Superior temporal gyrus (tissue), 1 donor: ENCODE data around the gene CCDC92.

Source experiments
- DNase-seq: peaks from one replicate; pipeline ENCODE4 v3.0.0-alpha.2; 2016; ENCODE audit errors: extremely low spot score

CCDC92 gene

GRCh38 chr12:123972457-123973401 is at the start of gene CCDC92, which contains the start of gene ZNF664:
CCDC92 (minus strand) TSS chr12:123972831; CDS start chr12:123944305, 28,526 bp downstream.
ZNF664 (plus strand) TSS chr12:123973215; CDS start chr12:124012145, 38,930 bp downstream.
- DNase-seq: peak; percentile 75

GRCh38 chr12:124022161-124022560 is 49.5 kb upstream of the CCDC92 start:
- DNase-seq: no peak

GRCh38 chr12:124021007-124021406 is 48.4 kb upstream of the CCDC92 start:
- peak; percentile 20 for DNase-seq

GRCh38 chr12:124020514-124020949 is 47.9 kb upstream of the CCDC92 start:
- peak; percentile 34 for DNase-seq

GRCh38 chr12:124019115-124019514 is 46.5 kb upstream of the CCDC92 start:
- DNase-seq: no peak

GRCh38 chr12:124018539-124018938 is 45.9 kb upstream of the CCDC92 start:
- no peak for DNase-seq

GRCh38 chr12:124017064-124017463 is 44.4 kb upstream of the CCDC92 start:
- no peak for DNase-seq

- no peak for DNase-seq
Measured at GRCh38 chr12:124015494-124016461, 43.1 kb upstream of the CCDC92 start.

GRCh38 chr12:124013073-124013472 is 40.4 kb upstream of the CCDC92 start:
- DNase-seq: no peak

- no peak for DNase-seq
Measured at GRCh38 chr12:124011435-124012115, 38.9 kb upstream of the CCDC92 start.

- no peak for DNase-seq
Measured at GRCh38 chr12:124010687-124011086, 38.1 kb upstream of the CCDC92 start.

- no peak for DNase-seq
Measured at GRCh38 chr12:124009781-124010180, 37.1 kb upstream of the CCDC92 start.

GRCh38 chr12:124008595-124008994 is 36.0 kb upstream of the CCDC92 start:
- DNase-seq: peak; percentile 22

- no peak for DNase-seq
Measured at GRCh38 chr12:124007826-124008570, 35.4 kb upstream of the CCDC92 start.

GRCh38 chr12:124006846-124007713 is 34.4 kb upstream of the CCDC92 start:
- no peak for DNase-seq

GRCh38 chr12:124006085-124006845 is 33.6 kb upstream of the CCDC92 start:
- no peak for DNase-seq

GRCh38 chr12:124004233-124004875 is 31.7 kb upstream of the CCDC92 start:
- DNase-seq: no peak

GRCh38 chr12:124002654-124003053 is 30.0 kb upstream of the CCDC92 start:
- no peak for DNase-seq
